H1 (cell line): Measurements from ENCODE around the gene NXN. TPM values are rescaled to one million over a fixed set of nuclear protein-coding genes. Genes with fewer than 3 reads are reported as not detected.

Experiments used
- ATF3 ChIP-seq: IDR thresholded peaks from 2 replicates; pipeline ENCODE4 v1.6.1; 2011; ENCODE audit warnings: low read depth, mild to moderate bottlenecking, low read length; ENCODE audit not compliant: insufficient read depth
- CEBPB ChIP-seq: IDR thresholded peaks from 2 replicates; pipeline ENCODE4 v1.6.1; 2012; ENCODE audit warnings: low read depth, low read length
- EGR1 ChIP-seq: IDR thresholded peaks from 2 replicates; pipeline ENCODE4 v1.6.1; 2011; ENCODE audit warnings: low read depth, low read length, borderline replicate concordance
- HDAC2 ChIP-seq, 2 experiments: fragments of 300-600 bp in 1 of 2; sonication (generic) in 1 of 2; IDR thresholded peaks; 2 replicates each; pipeline ENCODE4 v1.6.1; 2011 to 2012; ENCODE audit warnings: low read depth in 2 of 2, low read length in 2 of 2, mild to moderate bottlenecking in 2 of 2, moderate library complexity in 2 of 2, borderline replicate concordance in 1 of 2, inconsistent platforms in 1 of 2
- KDM4A ChIP-seq: IDR thresholded peaks from one replicate; pipeline ENCODE4 v1.7.1; 2012; ENCODE audit warnings: low read depth, mild to moderate bottlenecking, moderate library complexity, low read length, inconsistent platforms; ENCODE audit not compliant: severe bottlenecking
- MAX ChIP-seq: IDR thresholded peaks from 2 replicates; pipeline ENCODE4 v1.6.1; 2012; ENCODE audit warnings: inconsistent platforms
- POU5F1 ChIP-seq: IDR thresholded peaks from 2 replicates; pipeline ENCODE4 v1.6.1; 2011; ENCODE audit warnings: low read depth, mild to moderate bottlenecking, low read length, moderate library complexity
- TAF1 ChIP-seq: IDR thresholded peaks from 2 replicates; pipeline ENCODE4 v1.6.1; 2011; ENCODE audit warnings: mild to moderate bottlenecking, low read depth, low read length
- polyA plus RNA-seq, 7 experiments: library from polyadenylated mRNA; depleted of rRNA in 3 of 7; stranded (reverse) in 5 of 7; unstranded in 2 of 7; fragments of >200 nt in 5 of 7; fragments of 200-250 nt in 2 of 7; gene quantifications; 1 replicate in 5 of 7; 2 replicates in 1 of 7; 4 replicates in 1 of 7; pipeline versions ENCODE4 v1.2.1 to v1.2.3, GENCODE V29; 2011 to 2013; ENCODE audit warnings: missing spikeins in 2 of 7, mixed read lengths in 2 of 7
- total RNA-seq: library from RNA; stranded (reverse); fragmentation: NEBNext Ultra II Directional; extraction: Animal tissue kit (Norgen Biotek cat#: 25700); gene quantifications from 2 replicates; pipeline ENCODE4 v1.2.1, GENCODE V29; 2021

Gene NXN
- total and polyA plus RNA-seq, 2 of the 8 experiments (the other 6 are each of a cell fraction or from before 2014, with no cell fraction given): 94.1 to 107 TPM

- TF ChIP-seq CEBPB: no peak
- TF ChIP-seq TAF1: no peak
- TF ChIP-seq EGR1: no peak
- no peak for TF ChIP-seq POU5F1
- TF ChIP-seq ATF3: no peak
- TF ChIP-seq MAX: no peak
- TF ChIP-seq KDM4A: no peak
- TF ChIP-seq HDAC2 (IDR thresholded peaks at IDR 0.05; ENCODE audit: borderline replicate concordance in 1 of 2, low read depth in 2 of 2, low read length in 2 of 2): no peak
Measured at GRCh38 chr17:860805-861204, 118.8 kb downstream of the NXN start (continued).
